ENCODE results near the gene C1orf94.

DNA sequence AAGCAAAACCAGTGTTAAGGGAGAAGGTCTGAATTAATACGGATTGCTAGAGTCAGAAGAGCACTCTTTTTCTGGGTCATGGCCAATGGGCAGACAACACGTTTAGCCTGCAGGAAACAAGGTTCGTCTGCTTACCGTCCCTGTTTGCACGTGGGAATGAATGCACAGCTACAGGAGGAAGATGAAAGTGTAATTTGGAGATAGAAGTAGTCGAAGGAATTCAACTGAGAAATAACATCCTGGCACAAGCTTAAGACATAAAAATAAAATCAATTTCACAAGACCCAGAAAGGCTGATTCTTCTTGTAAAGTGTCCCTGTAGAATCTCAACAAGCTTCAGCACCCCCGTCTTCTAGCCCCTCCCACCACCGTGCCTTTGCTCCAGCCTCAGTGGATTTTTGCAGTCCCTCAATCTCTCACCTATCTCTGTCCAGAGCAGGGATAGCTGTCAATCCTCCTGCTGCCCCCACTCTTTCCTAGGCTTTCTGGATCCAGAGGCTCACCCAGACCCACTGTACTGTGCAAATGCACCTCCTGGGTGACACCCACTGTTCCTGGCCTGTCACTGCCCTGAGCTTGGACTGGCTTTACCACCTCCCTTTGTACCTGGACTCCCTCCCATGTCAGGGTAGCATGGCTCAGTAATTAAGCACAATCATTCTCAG is 60.6 kb downstream of the C1orf94 start:
- TF ChIP-seq, protein P1, sequence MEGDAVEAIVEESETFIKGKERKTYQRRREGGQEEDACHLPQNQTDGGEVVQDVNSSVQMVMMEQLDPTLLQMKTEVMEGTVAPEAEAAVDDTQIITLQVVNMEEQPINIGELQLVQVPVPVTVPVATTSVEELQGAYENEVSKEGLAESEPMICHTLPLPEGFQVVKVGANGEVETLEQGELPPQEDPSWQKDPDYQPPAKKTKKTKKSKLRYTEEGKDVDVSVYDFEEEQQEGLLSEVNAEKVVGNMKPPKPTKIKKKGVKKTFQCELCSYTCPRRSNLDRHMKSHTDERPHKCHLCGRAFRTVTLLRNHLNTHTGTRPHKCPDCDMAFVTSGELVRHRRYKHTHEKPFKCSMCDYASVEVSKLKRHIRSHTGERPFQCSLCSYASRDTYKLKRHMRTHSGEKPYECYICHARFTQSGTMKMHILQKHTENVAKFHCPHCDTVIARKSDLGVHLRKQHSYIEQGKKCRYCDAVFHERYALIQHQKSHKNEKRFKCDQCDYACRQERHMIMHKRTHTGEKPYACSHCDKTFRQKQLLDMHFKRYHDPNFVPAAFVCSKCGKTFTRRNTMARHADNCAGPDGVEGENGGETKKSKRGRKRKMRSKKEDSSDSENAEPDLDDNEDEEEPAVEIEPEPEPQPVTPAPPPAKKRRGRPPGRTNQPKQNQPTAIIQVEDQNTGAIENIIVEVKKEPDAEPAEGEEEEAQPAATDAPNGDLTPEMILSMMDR (IDR thresholded peaks at IDR 0.05 in 2 of 3, conservative IDR thresholded peaks at IDR 0.05 in 1 of 3; ENCODE audit: control insufficient read depth in 2 of 3, extremely low read depth in 1 of 3, insufficient read depth in 1 of 3, low read depth in 3 of 3, low read length in 3 of 3) = no peak
- TF ChIP-seq, protein P2, sequence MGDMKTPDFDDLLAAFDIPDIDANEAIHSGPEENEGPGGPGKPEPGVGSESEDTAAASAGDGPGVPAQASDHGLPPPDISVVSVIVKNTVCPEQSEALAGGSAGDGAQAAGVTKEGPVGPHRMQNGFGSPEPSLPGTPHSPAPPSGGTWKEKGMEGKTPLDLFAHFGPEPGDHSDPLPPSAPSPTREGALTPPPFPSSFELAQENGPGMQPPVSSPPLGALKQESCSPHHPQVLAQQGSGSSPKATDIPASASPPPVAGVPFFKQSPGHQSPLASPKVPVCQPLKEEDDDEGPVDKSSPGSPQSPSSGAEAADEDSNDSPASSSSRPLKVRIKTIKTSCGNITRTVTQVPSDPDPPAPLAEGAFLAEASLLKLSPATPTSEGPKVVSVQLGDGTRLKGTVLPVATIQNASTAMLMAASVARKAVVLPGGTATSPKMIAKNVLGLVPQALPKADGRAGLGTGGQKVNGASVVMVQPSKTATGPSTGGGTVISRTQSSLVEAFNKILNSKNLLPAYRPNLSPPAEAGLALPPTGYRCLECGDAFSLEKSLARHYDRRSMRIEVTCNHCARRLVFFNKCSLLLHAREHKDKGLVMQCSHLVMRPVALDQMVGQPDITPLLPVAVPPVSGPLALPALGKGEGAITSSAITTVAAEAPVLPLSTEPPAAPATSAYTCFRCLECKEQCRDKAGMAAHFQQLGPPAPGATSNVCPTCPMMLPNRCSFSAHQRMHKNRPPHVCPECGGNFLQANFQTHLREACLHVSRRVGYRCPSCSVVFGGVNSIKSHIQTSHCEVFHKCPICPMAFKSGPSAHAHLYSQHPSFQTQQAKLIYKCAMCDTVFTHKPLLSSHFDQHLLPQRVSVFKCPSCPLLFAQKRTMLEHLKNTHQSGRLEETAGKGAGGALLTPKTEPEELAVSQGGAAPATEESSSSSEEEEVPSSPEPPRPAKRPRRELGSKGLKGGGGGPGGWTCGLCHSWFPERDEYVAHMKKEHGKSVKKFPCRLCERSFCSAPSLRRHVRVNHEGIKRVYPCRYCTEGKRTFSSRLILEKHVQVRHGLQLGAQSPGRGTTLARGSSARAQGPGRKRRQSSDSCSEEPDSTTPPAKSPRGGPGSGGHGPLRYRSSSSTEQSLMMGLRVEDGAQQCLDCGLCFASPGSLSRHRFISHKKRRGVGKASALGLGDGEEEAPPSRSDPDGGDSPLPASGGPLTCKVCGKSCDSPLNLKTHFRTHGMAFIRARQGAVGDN (IDR thresholded peaks at IDR 0.05) = no peak
- TF ChIP-seq PAX8 (IDR thresholded peaks at IDR 0.05) = no peak
- TF ChIP-seq, protein P3, sequence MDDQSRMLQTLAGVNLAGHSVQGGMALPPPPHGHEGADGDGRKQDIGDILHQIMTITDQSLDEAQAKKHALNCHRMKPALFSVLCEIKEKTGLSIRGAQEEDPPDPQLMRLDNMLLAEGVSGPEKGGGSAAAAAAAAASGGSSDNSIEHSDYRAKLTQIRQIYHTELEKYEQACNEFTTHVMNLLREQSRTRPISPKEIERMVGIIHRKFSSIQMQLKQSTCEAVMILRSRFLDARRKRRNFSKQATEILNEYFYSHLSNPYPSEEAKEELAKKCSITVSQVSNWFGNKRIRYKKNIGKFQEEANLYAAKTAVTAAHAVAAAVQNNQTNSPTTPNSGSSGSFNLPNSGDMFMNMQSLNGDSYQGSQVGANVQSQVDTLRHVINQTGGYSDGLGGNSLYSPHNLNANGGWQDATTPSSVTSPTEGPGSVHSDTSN (IDR thresholded peaks at IDR 0.05; ENCODE audit: insufficient replicate concordance, low read depth, low read length) = no peak
- TF ChIP-seq PAX5 (IDR thresholded peaks at IDR 0.05; ENCODE audit: borderline replicate concordance, low read depth, low read length) = no peak
- no peak for TF ChIP-seq FOXM1 (IDR thresholded peaks at IDR 0.05; ENCODE audit: low read depth, low read length)
- TF ChIP-seq NR2C2 (IDR thresholded peaks at IDR 0.05; ENCODE audit: borderline replicate concordance, control insufficient read depth, insufficient read length, low read depth) = no peak
- TF ChIP-seq MEF2A (IDR thresholded peaks at IDR 0.05; ENCODE audit: insufficient read depth, low read depth, low read length) = no peak

All from GM12878 (cell line).